Activated CD4-positive, alpha-beta T cell treated with anti-CD3 and anti-CD28 coated beads, Interleukin-2, amount 50 U/mL, for 4 hours (primary cell): ENCODE results near the gene ZNF18.
"Not testable (repeated sequence)": the region's sequence is repeated elsewhere in the genome, so short reads cannot be mapped to it uniquely, and the experiment has no call there.

ENCODE experiments used
- DNase-seq, 2 experiments: peaks; one replicate each; pipeline ENCODE4 v3.0.0-alpha.2; 2020

The ZNF18 gene

GRCh38 chr17:11981862-11982261 is 15.4 kb downstream of the ZNF18 start:
- DNase-seq: no peak

DNA sequence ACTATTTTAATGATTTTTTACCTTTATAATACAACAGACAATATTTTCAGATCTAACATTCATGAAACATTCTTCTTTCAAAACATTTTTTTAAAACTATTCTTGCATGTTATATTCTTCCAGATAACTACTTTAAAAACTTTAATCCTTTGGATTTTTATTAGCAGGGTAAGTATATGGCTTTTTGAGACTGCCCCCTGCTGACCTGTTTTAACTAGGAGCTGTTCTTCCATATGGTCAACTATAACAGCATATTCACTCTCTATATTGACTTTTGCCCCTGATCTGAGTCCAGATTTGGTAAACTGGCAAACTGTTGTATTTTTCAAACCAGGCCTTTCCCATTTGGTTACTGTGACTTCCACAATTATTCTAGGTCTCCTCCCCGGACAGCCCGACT is 16.5 kb downstream of the ZNF18 start:
- no peak for DNase-seq

DNA sequence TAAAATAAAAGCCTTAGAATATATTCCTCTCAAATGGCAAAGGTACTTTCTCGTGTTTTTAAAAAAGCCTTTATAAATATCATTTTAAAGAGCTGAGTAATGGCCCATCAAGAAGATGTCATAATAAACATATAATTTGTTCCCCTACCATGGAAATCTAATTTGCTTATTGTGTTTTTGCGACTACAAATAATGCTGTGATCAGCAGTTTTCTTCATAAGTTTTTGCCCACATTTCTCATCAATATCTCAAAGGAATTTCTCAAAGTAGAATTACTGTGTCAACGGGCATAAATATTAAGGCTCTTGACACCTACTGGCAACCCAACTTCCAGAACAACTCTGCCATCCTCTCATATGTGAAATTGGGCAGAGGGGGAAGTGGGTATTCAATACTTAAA is 17.5 kb downstream of the ZNF18 start:
- DNase-seq: no peak

DNA sequence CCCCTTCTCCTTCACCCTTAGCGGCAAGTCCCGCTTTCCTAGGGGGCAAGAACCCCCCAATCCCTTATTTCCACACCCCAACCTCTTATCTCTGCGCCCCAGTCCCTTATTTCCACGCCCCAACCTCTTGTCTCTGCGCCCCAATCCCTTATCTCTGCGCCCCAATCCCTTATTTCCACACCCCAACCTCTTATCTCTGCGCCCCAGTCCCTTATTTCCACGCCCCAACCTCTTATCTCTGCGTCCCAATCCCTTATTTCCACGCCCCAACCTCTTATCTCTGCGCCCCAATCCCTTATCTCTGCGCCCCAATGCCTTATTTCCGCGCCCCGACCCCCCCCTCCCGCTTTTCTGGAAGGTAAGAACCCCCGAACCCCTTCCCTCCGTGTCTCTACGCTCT is 24.5 kb downstream of the ZNF18 start:
- DNase-seq: not testable (repeated sequence)

- no peak for DNase-seq
Measured at GRCh38 chr17:11969565-11969964, 27.7 kb downstream of the ZNF18 start.

GRCh38 chr17:11954936-11955335 is 42.3 kb downstream of the ZNF18 start:
- DNase-seq: no peak

DNA sequence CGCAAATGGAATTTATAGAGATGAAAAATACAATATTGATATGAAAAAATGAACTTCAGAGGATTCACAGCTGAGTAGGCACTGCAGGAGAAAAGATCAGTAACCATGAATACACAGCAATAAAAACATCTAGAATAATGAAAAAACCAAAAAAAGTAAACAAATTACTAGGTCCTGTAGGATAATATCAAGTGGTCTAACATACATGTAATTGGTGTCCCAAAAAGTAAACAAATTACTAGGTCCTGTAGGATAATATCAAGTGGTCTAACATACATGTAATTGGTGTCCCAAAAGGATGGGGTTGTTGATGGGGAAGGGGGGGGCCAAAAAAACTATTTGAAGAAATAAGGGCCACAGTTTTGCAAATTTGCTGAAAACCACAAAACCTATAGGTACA is 43.4 kb downstream of the ZNF18 start:
- no peak for DNase-seq

DNA sequence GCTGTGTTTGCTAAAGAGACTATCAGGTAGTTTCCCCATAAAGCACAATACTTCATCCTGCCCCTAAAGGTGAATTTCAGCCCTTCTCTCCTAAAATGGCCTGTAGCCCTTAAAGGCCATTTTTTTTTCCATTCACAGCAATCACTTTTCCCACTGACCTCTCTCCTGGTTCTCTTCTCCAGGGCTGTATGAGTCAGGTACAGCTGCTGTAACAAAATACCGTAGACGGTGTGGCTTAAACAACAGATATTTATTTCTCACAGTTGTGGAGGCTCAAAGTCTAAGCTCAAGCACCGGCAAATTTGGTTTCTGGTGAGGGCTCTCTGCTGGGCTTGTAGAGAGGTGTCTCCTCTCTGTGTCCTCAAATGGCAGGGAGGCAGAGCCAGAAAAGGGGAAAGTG is 44.7 kb downstream of the ZNF18 start:
- DNase-seq: no peak

GRCh38 chr17:11950771-11951519 is 46.3 kb downstream of the ZNF18 start:
- no peak for DNase-seq

GRCh38 chr17:11949571-11949970 is 47.7 kb downstream of the ZNF18 start:
- not testable (repeated sequence) for DNase-seq

GRCh38 chr17:11948789-11949188 is 48.5 kb downstream of the ZNF18 start:
- no peak for DNase-seq

- no peak for DNase-seq
Measured at GRCh38 chr17:11944587-11944986, 52.7 kb downstream of the ZNF18 start.

DNA sequence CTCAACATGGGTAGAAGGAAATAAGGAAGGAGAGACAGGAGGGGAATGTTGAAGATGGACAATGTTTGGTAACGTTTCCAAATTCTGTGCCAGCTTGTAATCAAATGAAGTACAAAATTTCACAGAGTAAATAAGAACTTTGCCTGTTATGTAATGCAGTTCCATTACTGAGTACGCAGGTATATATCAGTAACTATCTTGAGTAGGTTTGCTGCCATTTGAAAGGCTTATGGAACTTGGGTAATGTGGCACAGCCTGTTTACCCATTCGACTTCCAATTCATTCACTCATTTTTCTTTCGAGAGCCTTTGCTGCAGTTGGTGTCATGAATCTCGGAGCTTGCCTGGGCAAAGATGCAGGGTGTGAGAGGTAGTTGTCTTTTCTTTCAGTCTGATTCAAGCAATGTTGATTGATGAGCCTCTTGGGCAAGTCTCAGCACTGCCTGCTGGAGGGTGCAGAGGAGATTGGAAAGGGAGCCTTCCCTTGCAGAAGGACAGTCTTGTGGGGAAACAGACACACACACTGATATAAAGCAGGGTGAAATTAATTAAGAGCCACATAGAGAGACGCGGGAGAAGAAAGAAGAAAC is 53.4 kb downstream of the ZNF18 start:
- DNase-seq: no peak

- not testable (repeated sequence) for DNase-seq
Measured at GRCh38 chr17:11943086-11943485, 54.2 kb downstream of the ZNF18 start.

DNA sequence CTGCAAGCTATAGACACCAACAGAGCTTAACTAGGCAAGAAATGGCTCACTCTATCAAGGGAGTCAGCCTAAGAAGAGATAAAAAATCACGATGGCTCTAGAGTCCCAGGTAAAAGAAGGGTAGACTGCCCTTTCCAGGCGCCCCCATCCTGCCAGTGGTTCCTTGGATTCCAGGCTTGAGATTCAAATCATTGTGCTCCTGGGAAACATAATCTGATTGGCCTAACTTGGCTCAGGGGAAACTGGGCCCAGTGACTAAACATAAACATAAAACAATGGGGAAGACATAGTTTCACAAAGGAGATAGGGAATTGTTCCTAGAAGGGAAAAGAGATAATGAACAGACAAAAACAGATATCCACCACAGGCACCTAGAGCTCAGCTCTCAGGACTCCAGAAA is 56.4 kb downstream of the ZNF18 start:
- DNase-seq: no peak

DNA sequence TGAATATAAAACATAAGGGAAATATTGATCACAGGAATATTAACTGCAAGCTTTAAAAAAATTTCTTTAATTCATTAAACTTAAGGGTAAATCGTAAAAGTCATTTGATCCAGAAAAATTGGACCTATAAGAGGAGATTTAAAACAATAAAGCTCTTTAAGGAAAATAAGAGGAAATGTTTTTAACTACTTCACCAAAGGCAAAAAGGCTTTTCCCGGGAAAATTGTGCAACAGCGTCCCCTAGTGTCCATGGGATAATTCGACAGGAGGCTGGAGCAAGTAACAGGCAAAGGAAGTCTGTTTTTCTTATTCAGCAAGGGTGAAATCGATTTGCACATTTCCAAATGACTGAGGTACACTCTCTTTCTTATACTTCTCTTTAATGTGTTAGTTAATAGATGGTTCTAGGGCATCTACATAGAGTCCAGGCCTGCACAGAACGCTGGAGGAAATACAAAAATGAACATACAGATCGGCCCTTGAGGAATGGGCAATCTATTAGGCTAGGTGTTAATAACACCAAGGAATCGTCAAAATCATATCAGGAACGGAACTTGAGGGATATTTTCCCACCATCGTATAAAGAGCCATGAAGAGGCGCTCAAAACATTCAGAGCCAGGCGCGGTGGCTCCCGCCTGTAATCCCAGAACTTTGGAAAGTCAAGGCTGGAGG is 61.4 kb downstream of the ZNF18 start:
- DNase-seq: no peak

GRCh38 chr17:11932337-11932898 is 64.9 kb downstream of the ZNF18 start:
- DNase-seq: no peak

- no peak for DNase-seq
Measured at GRCh38 chr17:11928436-11928835, 68.8 kb downstream of the ZNF18 start.
